Right lobe of liver (tissue), 4 donors: Measurements from ENCODE around the gene CACNA1C.

Source experiments
- POLR2A ChIP-seq: fragments of 450-650 bp; IDR thresholded peaks from one replicate; pipeline ENCODE4 v1.6.1; 2017; ENCODE audit warnings: antibody characterized with exemption, mild to moderate bottlenecking
- TF ChIP-seq, protein P1 (sequence below), 4 donors: fragments of 200-600 bp in 3 of 4; fragments of 450-650 bp in 1 of 4; IDR thresholded peaks; one replicate each; pipeline versions ENCODE4 v1.5.1 to v1.8.0; 2016 to 2022; ENCODE audit warnings: antibody characterized with exemption in 4 of 4, mild to moderate bottlenecking in 2 of 4
- donor health status: DM: no; HTN: no; CAD: no.
- donor health status: DM: no; HTN: no; CAD: no.
- donor health status: DM: no; HTN: yes; CAD: no.

DNA sequence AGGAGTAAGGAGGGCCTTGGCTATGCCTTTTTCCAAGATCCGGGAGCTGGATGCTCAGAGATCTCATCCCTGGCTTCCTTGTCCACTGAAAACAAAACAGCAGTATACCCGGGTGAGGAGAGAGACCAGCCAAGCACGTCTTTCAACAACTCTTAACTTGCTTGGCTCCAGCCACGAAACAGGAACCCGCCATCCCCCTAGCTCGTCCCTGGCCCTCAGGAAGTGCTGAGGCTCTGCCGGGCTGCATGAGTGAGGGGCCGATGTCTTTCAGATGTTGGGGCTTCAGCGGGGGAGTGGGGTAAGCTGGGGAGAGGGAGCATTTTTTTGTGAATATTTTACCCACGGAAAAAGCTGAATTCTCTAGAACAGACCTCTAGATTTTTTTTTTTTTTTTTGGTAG is 231.1 kb downstream of the CACNA1C start:
- TF ChIP-seq, protein P1, sequence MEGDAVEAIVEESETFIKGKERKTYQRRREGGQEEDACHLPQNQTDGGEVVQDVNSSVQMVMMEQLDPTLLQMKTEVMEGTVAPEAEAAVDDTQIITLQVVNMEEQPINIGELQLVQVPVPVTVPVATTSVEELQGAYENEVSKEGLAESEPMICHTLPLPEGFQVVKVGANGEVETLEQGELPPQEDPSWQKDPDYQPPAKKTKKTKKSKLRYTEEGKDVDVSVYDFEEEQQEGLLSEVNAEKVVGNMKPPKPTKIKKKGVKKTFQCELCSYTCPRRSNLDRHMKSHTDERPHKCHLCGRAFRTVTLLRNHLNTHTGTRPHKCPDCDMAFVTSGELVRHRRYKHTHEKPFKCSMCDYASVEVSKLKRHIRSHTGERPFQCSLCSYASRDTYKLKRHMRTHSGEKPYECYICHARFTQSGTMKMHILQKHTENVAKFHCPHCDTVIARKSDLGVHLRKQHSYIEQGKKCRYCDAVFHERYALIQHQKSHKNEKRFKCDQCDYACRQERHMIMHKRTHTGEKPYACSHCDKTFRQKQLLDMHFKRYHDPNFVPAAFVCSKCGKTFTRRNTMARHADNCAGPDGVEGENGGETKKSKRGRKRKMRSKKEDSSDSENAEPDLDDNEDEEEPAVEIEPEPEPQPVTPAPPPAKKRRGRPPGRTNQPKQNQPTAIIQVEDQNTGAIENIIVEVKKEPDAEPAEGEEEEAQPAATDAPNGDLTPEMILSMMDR (IDR thresholded peaks at IDR 0.05) = no peak
- no peak for TF ChIP-seq POLR2A
